Endothelial cell of umbilical vein (primary cell): ENCODE data around the gene ZNF326.

Source experiments
- EZH2 ChIP-seq: IDR thresholded peaks from 2 replicates; pipeline ENCODE4 v1.6.1; 2012; ENCODE audit warnings: borderline replicate concordance, low read depth, mild to moderate bottlenecking, moderate library complexity, low read length, inconsistent platforms; ENCODE audit not compliant: severe bottlenecking
- FOS ChIP-seq: IDR thresholded peaks from 2 replicates; pipeline ENCODE4 v1.6.1; 2011; ENCODE audit warnings: mild to moderate bottlenecking, low read length, moderate library complexity, borderline replicate concordance; ENCODE audit not compliant: insufficient read depth
- GATA2 ChIP-seq: IDR thresholded peaks from 2 replicates; pipeline ENCODE4 v1.7.0; 2011; ENCODE audit warnings: low read depth, mild to moderate bottlenecking, moderate library complexity, mixed read lengths, low read length; ENCODE audit not compliant: insufficient read length, insufficient read depth
- JUN ChIP-seq: IDR thresholded peaks from 2 replicates; pipeline ENCODE4 v1.6.1; 2011; ENCODE audit warnings: borderline replicate concordance, low read depth; ENCODE audit not compliant: insufficient read length, insufficient read depth
- MYC ChIP-seq: IDR thresholded peaks from one replicate; pipeline ENCODE4 v1.6.1; 2011; ENCODE audit warnings: mild to moderate bottlenecking, low read depth, low read length
- POLR2A ChIP-seq: IDR thresholded peaks from 2 replicates; pipeline ENCODE4 v1.6.1; 2012; ENCODE audit warnings: low read depth, mild to moderate bottlenecking, control low read depth, low read length
- POLR2AphosphoS5 ChIP-seq: IDR thresholded peaks from 2 replicates; pipeline ENCODE4 v1.6.1; 2012; ENCODE audit warnings: low read depth, mild to moderate bottlenecking, control low read depth, low read length, moderate library complexity; ENCODE audit not compliant: insufficient read depth
- TF ChIP-seq, protein P1 (sequence below), 2 donors: IDR thresholded peaks; 1 replicate in 1 of 2; 2 replicates in 1 of 2; pipeline ENCODE4 v1.5.1; 2011; ENCODE audit warnings: low read length in 2 of 2, mild to moderate bottlenecking in 2 of 2, moderate library complexity in 2 of 2, control low read depth in 1 of 2, inconsistent platforms in 1 of 2, low read depth in 1 of 2; ENCODE audit not compliant: insufficient read depth in 1 of 2; ENCODE audit errors: extremely low read depth in 1 of 2
- TF ChIP-seq, protein P2 (sequence below): IDR thresholded peaks from 2 replicates; pipeline ENCODE4 v1.6.1; 2011; ENCODE audit not compliant: insufficient read depth, insufficient read length

DNA sequence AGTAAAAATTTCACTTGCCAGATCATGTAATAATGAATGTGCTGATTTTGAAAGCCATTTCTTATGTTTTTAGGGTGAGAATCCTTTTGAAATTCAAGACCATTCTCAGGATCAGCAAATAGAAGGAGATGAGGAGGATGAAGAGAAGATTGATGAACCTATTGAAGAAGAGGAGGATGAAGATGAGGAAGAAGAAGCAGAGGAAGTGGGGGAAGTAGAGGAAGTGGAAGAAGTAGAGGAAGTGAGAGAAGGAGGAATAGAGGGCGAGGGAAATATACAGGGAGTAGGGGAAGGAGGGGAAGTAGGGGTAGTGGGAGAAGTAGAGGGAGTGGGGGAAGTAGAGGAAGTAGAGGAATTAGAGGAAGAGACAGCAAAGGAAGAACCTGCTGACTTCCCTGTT is 32.4 kb downstream of the ZNF326 start:
- TF ChIP-seq POLR2A (no peak), POLR2AphosphoS5 (no peak), JUN (no peak), MYC (no peak), EZH2 (no peak), GATA2 (no peak), FOS (no peak)
- TF ChIP-seq, protein P1, sequence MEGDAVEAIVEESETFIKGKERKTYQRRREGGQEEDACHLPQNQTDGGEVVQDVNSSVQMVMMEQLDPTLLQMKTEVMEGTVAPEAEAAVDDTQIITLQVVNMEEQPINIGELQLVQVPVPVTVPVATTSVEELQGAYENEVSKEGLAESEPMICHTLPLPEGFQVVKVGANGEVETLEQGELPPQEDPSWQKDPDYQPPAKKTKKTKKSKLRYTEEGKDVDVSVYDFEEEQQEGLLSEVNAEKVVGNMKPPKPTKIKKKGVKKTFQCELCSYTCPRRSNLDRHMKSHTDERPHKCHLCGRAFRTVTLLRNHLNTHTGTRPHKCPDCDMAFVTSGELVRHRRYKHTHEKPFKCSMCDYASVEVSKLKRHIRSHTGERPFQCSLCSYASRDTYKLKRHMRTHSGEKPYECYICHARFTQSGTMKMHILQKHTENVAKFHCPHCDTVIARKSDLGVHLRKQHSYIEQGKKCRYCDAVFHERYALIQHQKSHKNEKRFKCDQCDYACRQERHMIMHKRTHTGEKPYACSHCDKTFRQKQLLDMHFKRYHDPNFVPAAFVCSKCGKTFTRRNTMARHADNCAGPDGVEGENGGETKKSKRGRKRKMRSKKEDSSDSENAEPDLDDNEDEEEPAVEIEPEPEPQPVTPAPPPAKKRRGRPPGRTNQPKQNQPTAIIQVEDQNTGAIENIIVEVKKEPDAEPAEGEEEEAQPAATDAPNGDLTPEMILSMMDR (IDR thresholded peaks at IDR 0.05; ENCODE audit: extremely low read depth in 1 of 2, insufficient read depth in 1 of 2, low read depth in 1 of 2, low read length in 2 of 2): no peak
- TF ChIP-seq, protein P2, sequence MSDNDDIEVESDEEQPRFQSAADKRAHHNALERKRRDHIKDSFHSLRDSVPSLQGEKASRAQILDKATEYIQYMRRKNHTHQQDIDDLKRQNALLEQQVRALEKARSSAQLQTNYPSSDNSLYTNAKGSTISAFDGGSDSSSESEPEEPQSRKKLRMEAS: no peak
